ENCODE data around the gene CELSR1. TPM values are rescaled to one million over a fixed set of nuclear protein-coding genes. Genes with fewer than 3 reads are reported as not detected.

The CELSR1 gene
- total RNA-seq, 2 donors from 2014 or later, result 1.5 to 6.7 TPM

- Histone ChIP-seq H3K27me3 (replicated peaks; ENCODE audit: insufficient read depth) (no peaks in the 10 kb centered on the region), H3K4me3 (no peak overlapping the region), H3K9me3 (peaks cover 5% of the 10 kb centered on the region), H3K4me1 (ENCODE audit: control insufficient read depth in 1 of 2, low read depth in 2 of 2) (no peaks in the 10 kb centered on the region), H3K27ac (no peak overlapping the region), H3K36me3 (no peaks in the 10 kb centered on the region)
- no peak for DNase-seq (ENCODE audit: low spot score)
- TF ChIP-seq CTCF (IDR thresholded peaks at IDR 0.05), result no peak
- ATAC-seq (ENCODE audit: insufficient number of reproducible peaks, low FRiP score, low read depth), result no peak
Observed at GRCh38 chr22:46376111-46376510, 161.3 kb downstream of the CELSR1 start.

GRCh38 chr22:46374663-46375474, 162.6 kb downstream of the CELSR1 start:
- Histone ChIP-seq H3K4me3 (no peak overlapping the region), H3K4me1 (ENCODE audit: control insufficient read depth in 1 of 2, low read depth in 2 of 2) (no peaks in the 10 kb centered on the region), H3K36me3 (no peaks in the 10 kb centered on the region), H3K9me3 (peaks cover 5% of the 10 kb centered on the region), H3K27ac (no peak overlapping the region), H3K27me3 (replicated peaks; ENCODE audit: insufficient read depth) (no peaks in the 10 kb centered on the region)
- ATAC-seq (ENCODE audit: insufficient number of reproducible peaks, low FRiP score, low read depth) (no peak), DNase-seq (ENCODE audit: low spot score) (no peak)
- TF ChIP-seq CTCF (IDR thresholded peaks at IDR 0.05), result no peak

- Histone ChIP-seq H3K27me3 (replicated peaks; ENCODE audit: insufficient read depth) (no peaks in the 10 kb centered on the region), H3K4me3 (no peak overlapping the region), H3K36me3 (no peaks in the 10 kb centered on the region), H3K4me1 (ENCODE audit: control insufficient read depth in 1 of 2, low read depth in 2 of 2) (no peaks in the 10 kb centered on the region), H3K9me3 (peaks cover 5% of the 10 kb centered on the region), H3K27ac (no peak overlapping the region)
- no peak for ATAC-seq (ENCODE audit: insufficient number of reproducible peaks, low FRiP score, low read depth)
- no peak for DNase-seq (ENCODE audit: low spot score)
- TF ChIP-seq CTCF (IDR thresholded peaks at IDR 0.05), result no peak
Observed at GRCh38 chr22:46373921-46374662, 163.3 kb downstream of the CELSR1 start.

GRCh38 chr22:46373159-46373558, 164.3 kb downstream of the CELSR1 start:
- H3K9me3 ChIP-seq, result peaks cover 5% of the 10 kb centered on the region
- H3K27ac ChIP-seq, result no peak overlapping the region
- H3K27me3 ChIP-seq (replicated peaks; ENCODE audit: insufficient read depth), result no peaks in the 10 kb centered on the region
- H3K4me3 ChIP-seq, result no peak overlapping the region
- no peaks in the 10 kb centered on the region for H3K4me1 ChIP-seq (ENCODE audit: control insufficient read depth in 1 of 2, low read depth in 2 of 2)
- H3K36me3 ChIP-seq, result no peaks in the 10 kb centered on the region
- no peak for TF ChIP-seq CTCF (IDR thresholded peaks at IDR 0.05)
- DNase-seq (ENCODE audit: low spot score) (no peak), ATAC-seq (ENCODE audit: insufficient number of reproducible peaks, low FRiP score, low read depth) (no peak)

- no peak for ATAC-seq (ENCODE audit: insufficient number of reproducible peaks, low FRiP score, low read depth)
- no peak overlapping the region for H3K27ac ChIP-seq
- peaks cover 5% of the 10 kb centered on the region for H3K9me3 ChIP-seq
- no peak for DNase-seq (ENCODE audit: low spot score)
- no peaks in the 10 kb centered on the region for H3K27me3 ChIP-seq (replicated peaks; ENCODE audit: insufficient read depth)
- no peaks in the 10 kb centered on the region for H3K4me1 ChIP-seq (ENCODE audit: control insufficient read depth in 1 of 2, low read depth in 2 of 2)
- no peak overlapping the region for H3K4me3 ChIP-seq
- H3K36me3 ChIP-seq, result no peaks in the 10 kb centered on the region
- no peak for TF ChIP-seq CTCF (IDR thresholded peaks at IDR 0.05)
Observed at GRCh38 chr22:46372686-46373085, 164.7 kb downstream of the CELSR1 start.

Data from thoracic aorta (tissue), 2 donors.